MM.1S (cell line): ENCODE data around the gene GNB1.

Source experiments
- DNase-seq: peaks from one replicate; pipeline ENCODE4 v3.0.0-alpha.2; 2015
- H2AFZ ChIP-seq: fragments of 300-600 bp; sonication (generic); 2 replicates; pipeline ENCODE4 v1.6.0; 2016; ENCODE audit warnings: antibody characterized with exemption, low read length
- H3F3A ChIP-seq: fragments of 300-600 bp; sonication (generic); 2 replicates; pipeline ENCODE4 v1.6.1; 2016; ENCODE audit warnings: mild to moderate bottlenecking, antibody characterized with exemption, low read length, moderate library complexity, mixed read lengths; ENCODE audit not compliant: insufficient read depth
- H3K27ac ChIP-seq: fragments of 300-600 bp; sonication (generic); 2 replicates; pipeline ENCODE4 v1.5.1; 2016; ENCODE audit warnings: mild to moderate bottlenecking, low read length
- H3K27me3 ChIP-seq: fragments of 300-600 bp; sonication (generic); replicated peaks from 2 replicates; pipeline ENCODE4 v1.6.0; 2016; ENCODE audit warnings: low read length; ENCODE audit not compliant: insufficient read depth
- H3K36me3 ChIP-seq: fragments of 300-600 bp; sonication (generic); replicated peaks from 2 replicates; pipeline ENCODE4 v1.6.1; 2016; ENCODE audit warnings: mild to moderate bottlenecking, low read length, mixed read lengths; ENCODE audit not compliant: insufficient read depth
- H3K4me1 ChIP-seq: fragments of 300-600 bp; sonication (generic); 2 replicates; pipeline ENCODE4 v1.6.1; 2016; ENCODE audit warnings: low read length, mixed read lengths
- H3K4me2 ChIP-seq: fragments of 300-600 bp; sonication (generic); 2 replicates; pipeline ENCODE4 v1.6.0; 2016; ENCODE audit warnings: low read depth, low read length
- H3K4me3 ChIP-seq: fragments of 300-600 bp; sonication (generic); 2 replicates; pipeline ENCODE4 v1.5.1; 2016; ENCODE audit warnings: low read length, mixed read lengths
- H3K79me2 ChIP-seq: fragments of 300-600 bp; sonication (generic); 2 replicates; pipeline ENCODE4 v1.6.1; 2016; ENCODE audit warnings: mixed run types, low read length, mixed read lengths
- H3K9ac ChIP-seq: fragments of 300-600 bp; sonication (generic); 2 replicates; pipeline ENCODE4 v1.6.1; 2016; ENCODE audit warnings: low read length, mixed read lengths
- H3K9me2 ChIP-seq: fragments of 300-600 bp; sonication (generic); replicated peaks from 2 replicates; pipeline ENCODE4 v1.6.1; 2016; ENCODE audit warnings: mild to moderate bottlenecking, low read length, mixed read lengths; ENCODE audit not compliant: insufficient read depth
- H3K9me3 ChIP-seq: fragments of 300-600 bp; sonication (generic); replicated peaks from 2 replicates; pipeline ENCODE4 v1.6.1; 2016; ENCODE audit warnings: mild to moderate bottlenecking, low read length, mixed read lengths; ENCODE audit not compliant: insufficient read depth
- H4K20me1 ChIP-seq: fragments of 300-600 bp; sonication (generic); 2 replicates; pipeline ENCODE4 v1.6.1; 2016; ENCODE audit warnings: mild to moderate bottlenecking, low read length, moderate library complexity, mixed read lengths; ENCODE audit not compliant: insufficient read depth
- CTCF ChIP-seq: fragments of 300-600 bp; sonication (generic); IDR thresholded peaks from 2 replicates; pipeline ENCODE4 v1.5.1; 2016; ENCODE audit warnings: antibody characterized with exemption, low read length, mixed read lengths
- EZH2 ChIP-seq: fragments of 300-600 bp; sonication (generic); optimal IDR thresholded peaks from 2 replicates; pipeline ENCODE3; 2017; ENCODE audit warnings: low read depth, mild to moderate bottlenecking, antibody characterized with exemption, low read length, mixed read lengths
- EZH2phosphoT487 ChIP-seq: fragments of 300-600 bp; sonication (generic); IDR thresholded peaks from 2 replicates; pipeline ENCODE4 v1.6.1; 2018; ENCODE audit warnings: antibody characterized with exemption, low read length

GNB1 gene

GRCh38 chr1:1788136-1788535 lies 102.8 kb downstream of the GNB1 start:
- Histone ChIP-seq H3K4me2 (no peak overlapping the region), H3F3A (peaks cover 3% of the 10 kb centered on the region; the same call in 1 of the 2 replicates), H3K27me3 (no peaks in the 10 kb centered on the region), H3K79me2 (peaks cover 6% of the 10 kb centered on the region; the same call in 1 of the 2 replicates), H3K36me3 (peaks cover 12% of the 10 kb centered on the region; the same call in 1 of the 2 replicates), H3K4me3 (no peak overlapping the region), H2AFZ (no peak overlapping the region), H3K9me2 (no peaks in the 10 kb centered on the region), H4K20me1 (no peaks in the 10 kb centered on the region), H3K9me3 (no peaks in the 10 kb centered on the region), H3K27ac (no peak overlapping the region), H3K9ac (no peak overlapping the region), H3K4me1 (no peaks in the 10 kb centered on the region)
- no peak for DNase-seq
- no peak for TF ChIP-seq EZH2phosphoT487

- Histone ChIP-seq H2AFZ (no peak overlapping the region), H3K9ac (no peak overlapping the region), H3F3A (peaks cover 3% of the 10 kb centered on the region; the same call in 1 of the 2 replicates), H3K27ac (no peak overlapping the region), H3K4me3 (no peak overlapping the region), H3K27me3 (no peaks in the 10 kb centered on the region), H3K9me2 (no peaks in the 10 kb centered on the region), H3K4me1 (peaks cover 10% of the 10 kb centered on the region), H3K79me2 (peaks cover 6% of the 10 kb centered on the region; the same call in 1 of the 2 replicates), H3K9me3 (no peaks in the 10 kb centered on the region), H3K4me2 (no peak overlapping the region), H4K20me1 (no peaks in the 10 kb centered on the region), H3K36me3 (peaks cover 12% of the 10 kb centered on the region; the same call in 1 of the 2 replicates)
- TF ChIP-seq EZH2 (no peak), EZH2phosphoT487 (no peak), CTCF (no peak)
- no peak for DNase-seq
These were observed 103.9 kb downstream of the GNB1 start for GRCh38 chr1:1786836-1787605.

GRCh38 chr1:1785666-1786065 lies 105.2 kb downstream of the GNB1 start:
- Histone ChIP-seq H3K9ac (no peak overlapping the region), H4K20me1 (no peaks in the 10 kb centered on the region)
- TF ChIP-seq EZH2phosphoT487 (no peak), CTCF (no peak), EZH2 (no peak)

GRCh38 chr1:1784933-1785332 lies 106.0 kb downstream of the GNB1 start:
- no peak for TF ChIP-seq EZH2
- no peak for TF ChIP-seq CTCF
- TF ChIP-seq EZH2phosphoT487, result no peak
- no peak overlapping the region for H3K4me3 ChIP-seq
- H3K27ac ChIP-seq, result no peak overlapping the region
- peaks cover 15% of the 10 kb centered on the region for H3F3A ChIP-seq
- peaks cover 27% of the 10 kb centered on the region for H3K4me1 ChIP-seq
- no peak for DNase-seq
- no peak overlapping the region for H3K4me2 ChIP-seq
- no peak overlapping the region for H2AFZ ChIP-seq
- peaks cover 6% of the 10 kb centered on the region; the same call in 1 of the 2 replicates for H3K79me2 ChIP-seq
- H3K36me3 ChIP-seq, result peaks cover 12% of the 10 kb centered on the region; the same call in 1 of the 2 replicates
- H3K9me3 ChIP-seq, result no peaks in the 10 kb centered on the region
- H4K20me1 ChIP-seq, result no peaks in the 10 kb centered on the region
- no peak overlapping the region for H3K9ac ChIP-seq
- no peaks in the 10 kb centered on the region for H3K27me3 ChIP-seq
- H3K9me2 ChIP-seq, result no peaks in the 10 kb centered on the region

More at GRCh38 chr1:1785666-1786065, 105.2 kb downstream of the GNB1 start:
- Histone ChIP-seq H3K27me3 (no peaks in the 10 kb centered on the region), H3K4me1 (peaks cover 24% of the 10 kb centered on the region), H2AFZ (no peak overlapping the region), H3K4me3 (no peak overlapping the region), H3K9me2 (no peaks in the 10 kb centered on the region), H3K79me2 (peaks cover 6% of the 10 kb centered on the region; the same call in 1 of the 2 replicates), H3K27ac (no peak overlapping the region), H3F3A (peaks cover 8% of the 10 kb centered on the region), H3K36me3 (peaks cover 12% of the 10 kb centered on the region; the same call in 1 of the 2 replicates), H3K9me3 (no peaks in the 10 kb centered on the region), H3K4me2 (no peak overlapping the region)
- DNase-seq, result no peak
